Ascending aorta (tissue), 2 donors: Measurements from ENCODE around the gene TUT1. TPM values are rescaled to one million over a fixed set of nuclear protein-coding genes. Genes with fewer than 3 reads are reported as not detected.
"Not testable (repeated sequence)": the region's sequence is repeated elsewhere in the genome, so short reads cannot be mapped to it uniquely, and the experiment has no call there.

Experiments used
- DNase-seq, 2 donors: peaks; one replicate each; pipeline ENCODE4 v3.0.0-alpha.2; 2019; ENCODE audit warnings: low spot score in 2 of 2
- H3K27ac ChIP-seq, 2 donors: fragments of 200-600 bp; sonication (generic); one replicate each; pipeline ENCODE4 v1.5.1; 2016 to 2017; ENCODE audit warnings: mild to moderate bottlenecking in 1 of 2
- H3K27me3 ChIP-seq: fragments of 200-600 bp; sonication (generic); one replicate; pipeline ENCODE4 v1.5.1; 2017
- H3K36me3 ChIP-seq, 2 donors: fragments of 200-600 bp; sonication (generic); one replicate each; pipeline ENCODE4 v1.5.1; 2016
- H3K4me1 ChIP-seq, 2 donors: fragments of 200-600 bp; sonication (generic); one replicate each; pipeline ENCODE4 v1.5.1; 2016 to 2017; ENCODE audit warnings: mild to moderate bottlenecking in 1 of 2
- H3K4me3 ChIP-seq, 2 donors: fragments of 200-600 bp; sonication (generic); one replicate each; pipeline ENCODE4 v1.5.1; 2016 to 2017; ENCODE audit warnings: mild to moderate bottlenecking in 1 of 2
- H3K9me3 ChIP-seq, 2 donors: fragments of 200-600 bp; sonication (generic); one replicate each; pipeline ENCODE4 v1.5.1; 2016
- CTCF ChIP-seq, 3 experiments: fragments of 200-600 bp in 2 of 3; fragments of 450-650 bp in 1 of 3; sonication (generic) in 2 of 3; IDR thresholded peaks; one replicate each; pipeline ENCODE4 v1.5.1; 2016 to 2019; ENCODE audit warnings: antibody characterized with exemption in 3 of 3, mild to moderate bottlenecking in 1 of 3, moderate library complexity in 1 of 3
- intact Hi-C: fragments of 100-400 bp; cut with DNase I; formaldehyde crosslinking; loops from one replicate; pipeline ENCODE4 v1.15.1; 2023
- total RNA-seq: library from RNA; depleted of rRNA; stranded (reverse); fragments of >200 nt; gene quantifications from one replicate; pipeline ENCODE4 v1.1.0, GENCODE V29; 2016

TUT1 gene
- total RNA-seq, 1 donor from 2014 or later: 18.4 TPM

DNA sequence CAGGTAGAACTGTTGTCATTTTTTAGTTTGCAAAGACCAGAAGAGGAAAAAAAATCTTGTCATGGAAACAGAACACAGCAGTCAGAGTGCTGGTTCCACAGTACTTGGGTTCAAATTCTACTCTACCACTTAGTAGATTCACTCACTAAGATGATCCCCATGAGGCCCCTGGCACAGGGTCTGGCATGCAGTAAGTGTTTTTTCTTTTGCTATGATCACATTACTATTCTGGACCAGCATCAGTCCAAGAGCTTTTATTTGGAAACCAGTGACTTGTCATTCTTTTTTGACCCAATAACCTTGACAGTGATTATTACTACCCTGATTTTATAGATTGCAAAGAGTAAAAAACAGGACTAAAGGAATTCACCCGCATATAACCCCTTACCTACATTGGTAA is 21.7 kb downstream of the TUT1 start:
- TF ChIP-seq CTCF (IDR thresholded peaks at IDR 0.05): no peak
- no peak for DNase-seq
- intact Hi-C loops: no loop called here
- Histone ChIP-seq H3K36me3 (peaks cover 70 to 77% of the 10 kb centered on the region in 2 donors), H3K4me3 (no peak overlapping the region), H3K27me3 (no peaks in the 10 kb centered on the region), H3K27ac (no peak overlapping the region), H3K4me1 (peaks cover 0 to 6% of the 10 kb centered on the region in 2 donors), H3K9me3 (no peaks in the 10 kb centered on the region)

DNA sequence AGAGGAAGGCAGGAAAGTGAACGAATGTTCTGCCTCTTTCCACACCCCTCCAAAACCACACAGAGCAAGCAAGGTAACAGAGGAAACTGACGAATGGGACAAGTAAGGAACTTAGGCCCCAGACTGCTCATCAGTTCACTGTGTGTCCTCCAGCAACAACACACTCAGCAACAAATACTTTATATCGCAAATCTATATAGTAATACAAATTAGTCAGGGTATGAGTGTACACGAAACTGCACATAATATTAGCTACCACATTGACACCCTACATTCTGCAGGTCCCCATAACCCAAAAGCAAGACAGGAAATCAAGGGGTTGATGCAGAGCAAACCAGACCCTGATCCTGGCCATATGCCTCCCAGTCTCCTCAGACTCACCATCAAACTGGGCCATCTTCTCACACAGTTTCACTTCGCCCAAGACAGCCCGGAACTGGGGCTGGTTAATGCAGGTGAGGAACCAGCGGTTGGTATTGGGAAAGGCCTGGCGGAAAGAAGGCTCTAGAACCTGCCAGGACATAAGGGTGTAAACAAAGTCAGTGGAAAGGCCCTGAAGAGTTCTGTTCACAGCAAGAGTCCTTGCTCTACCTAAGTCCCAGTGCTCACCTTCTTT is 24.2 kb downstream of the TUT1 start:
- intact Hi-C loops: no loop called here
- peaks cover 91 to 94% of the 10 kb centered on the region in 2 donors for H3K36me3 ChIP-seq
- no peaks in the 10 kb centered on the region for H3K4me1 ChIP-seq
- no peak overlapping the region for H3K27ac ChIP-seq
- no peak overlapping the region for H3K4me3 ChIP-seq
- H3K9me3 ChIP-seq: no peaks in the 10 kb centered on the region
- no peak for TF ChIP-seq CTCF (IDR thresholded peaks at IDR 0.05)
- DNase-seq: no peak
- no peaks in the 10 kb centered on the region for H3K27me3 ChIP-seq

DNA sequence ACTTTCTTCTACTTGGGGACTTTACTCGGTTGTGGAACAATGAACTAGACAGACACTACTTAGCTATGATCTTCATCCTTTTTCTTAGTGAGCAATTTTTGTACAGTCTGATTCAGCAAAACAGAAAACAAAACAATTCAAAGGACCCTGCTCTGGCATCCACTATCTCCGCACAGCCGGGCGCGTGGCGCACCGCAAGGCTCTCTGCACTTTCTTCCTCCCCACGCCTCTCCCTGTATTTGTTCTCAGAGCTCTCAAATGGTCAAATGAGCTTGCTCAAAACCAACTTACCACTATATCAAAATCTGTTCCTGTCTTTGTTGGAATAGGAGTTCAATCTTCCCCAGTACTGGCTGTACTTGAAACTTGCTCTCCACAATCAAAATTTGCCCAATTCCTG is 25.1 kb downstream of the TUT1 start:
- no peaks in the 10 kb centered on the region for H3K27me3 ChIP-seq
- H3K4me3 ChIP-seq: no peak overlapping the region
- H3K4me1 ChIP-seq: peaks cover 0 to under 1% of the 10 kb centered on the region in 2 donors
- peaks cover 84 to 86% of the 10 kb centered on the region in 2 donors for H3K36me3 ChIP-seq
- intact Hi-C loops: no loop called here
- no peaks in the 10 kb centered on the region for H3K9me3 ChIP-seq
- no peak overlapping the region for H3K27ac ChIP-seq
- no peak for DNase-seq
- no peak for TF ChIP-seq CTCF (IDR thresholded peaks at IDR 0.05)

DNA sequence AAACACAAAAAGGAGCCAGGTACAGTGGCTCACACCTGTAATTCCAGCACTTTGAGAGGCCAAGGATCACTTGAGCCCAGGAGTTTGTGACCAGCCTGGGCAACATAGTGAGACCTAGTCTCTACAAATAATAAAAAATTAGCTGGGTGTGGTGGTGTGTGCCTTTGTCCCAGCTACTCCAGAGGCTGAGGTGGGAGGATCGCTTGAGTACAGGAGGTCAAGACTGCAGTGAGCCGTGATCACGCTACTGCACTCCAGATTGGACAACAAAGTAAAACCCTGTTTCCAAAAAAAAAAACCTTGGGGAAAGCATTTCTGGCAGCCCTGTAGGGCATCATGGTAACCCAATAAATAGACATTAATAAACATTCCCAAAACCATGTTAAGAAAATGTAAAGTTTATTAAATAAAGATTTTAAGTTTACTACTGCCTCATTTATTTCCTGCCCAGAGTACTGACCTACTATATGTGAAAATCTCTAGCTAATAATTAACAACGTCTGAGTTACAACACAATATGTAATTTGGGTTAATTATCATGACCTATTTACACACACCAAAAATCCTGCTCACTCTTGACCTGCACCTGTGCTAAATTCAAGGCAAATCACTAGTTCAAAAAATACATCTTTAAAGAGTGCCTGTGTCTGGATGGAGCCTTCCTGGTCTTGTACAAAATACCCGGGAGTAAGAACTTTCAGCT is 26.1 kb downstream of the TUT1 start:
- no peak for DNase-seq
- no peak overlapping the region for H3K27ac ChIP-seq
- H3K4me1 ChIP-seq: peaks cover 4 to 7% of the 10 kb centered on the region in 2 donors
- peaks cover 76 to 77% of the 10 kb centered on the region in 2 donors for H3K36me3 ChIP-seq
- no peaks in the 10 kb centered on the region for H3K9me3 ChIP-seq
- TF ChIP-seq CTCF (IDR thresholded peaks at IDR 0.05): no peak
- intact Hi-C loops: no loop called here
- H3K4me3 ChIP-seq: no peak overlapping the region
- H3K27me3 ChIP-seq: no peaks in the 10 kb centered on the region

DNA sequence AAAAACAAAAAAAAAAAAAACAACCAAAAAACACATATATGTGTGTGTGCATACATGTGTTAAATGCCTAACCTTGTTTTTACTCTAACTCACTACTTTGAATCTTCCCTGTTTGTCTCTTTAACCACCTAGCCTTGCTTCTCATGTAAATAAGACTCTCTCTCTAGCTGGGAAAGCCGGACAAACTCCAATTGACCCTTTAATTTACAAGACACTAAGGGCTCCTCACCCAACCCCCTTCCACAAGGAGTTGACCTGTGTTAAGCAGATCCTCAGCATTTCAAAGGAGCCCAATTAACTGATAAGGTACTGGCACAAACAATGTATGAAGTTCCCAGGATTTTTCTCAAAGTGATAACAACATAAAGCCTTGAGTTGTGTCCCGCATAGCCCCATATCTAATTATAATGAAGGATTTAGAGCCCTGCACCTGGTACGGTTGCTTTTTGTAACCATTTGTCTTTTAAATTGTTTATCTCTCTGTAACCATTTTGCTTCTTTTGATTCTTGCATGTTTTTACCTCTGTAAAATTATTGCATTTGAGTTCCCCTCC is 29.6 kb downstream of the TUT1 start:
- DNase-seq, intact Hi-C loops, H3K4me3 ChIP-seq, H3K9me3 ChIP-seq, H3K27me3 ChIP-seq: not testable (repeated sequence)
- Histone ChIP-seq H3K27ac (peak overlapping the region; percentile 81 to 84), H3K4me1 (peaks cover 8 to 19% of the 10 kb centered on the region in 2 donors), H3K36me3 (peaks cover 59 to 61% of the 10 kb centered on the region in 2 donors)

- peak overlapping the region; percentile 81 to 84 for H3K27ac ChIP-seq
- intact Hi-C loops: loop anchor here (1.0 kb wide), 4 partner anchors 14 to 165 kb away; partner anchors contain the start of genes AHNAK and TUT1
- H3K4me3 ChIP-seq: no peak overlapping the region
- peak; percentile 83 to 92 (median 85) for TF ChIP-seq CTCF (IDR thresholded peaks at IDR 0.05)
- DNase-seq: peak; percentile 63 to 98
- H3K36me3 ChIP-seq: peaks cover 48 to 50% of the 10 kb centered on the region in 2 donors
- H3K4me1 ChIP-seq: peaks cover 16 to 29% of the 10 kb centered on the region in 2 donors
- H3K9me3 ChIP-seq: no peaks in the 10 kb centered on the region
- no peaks in the 10 kb centered on the region for H3K27me3 ChIP-seq
Measured at GRCh38 chr11:62560566-62561103, 30.7 kb downstream of the TUT1 start.

- DNase-seq, H3K9me3 ChIP-seq, H3K4me3 ChIP-seq, H3K27me3 ChIP-seq: not testable (repeated sequence)
- Histone ChIP-seq H3K27ac (peak overlapping the region; percentile 73 to 79), H3K4me1 (peaks cover 24 to 39% of the 10 kb centered on the region in 2 donors), H3K36me3 (peaks cover 38 to 41% of the 10 kb centered on the region in 2 donors)
- intact Hi-C loops: loop anchor here (1.0 kb wide), 4 partner anchors 13 to 164 kb away; partner anchors contain the start of genes AHNAK and TUT1
Measured at GRCh38 chr11:62559626-62560025, 31.7 kb downstream of the TUT1 start.
